ENCODE results near the gene TCEA3.

TCEA3 gene

DNA sequence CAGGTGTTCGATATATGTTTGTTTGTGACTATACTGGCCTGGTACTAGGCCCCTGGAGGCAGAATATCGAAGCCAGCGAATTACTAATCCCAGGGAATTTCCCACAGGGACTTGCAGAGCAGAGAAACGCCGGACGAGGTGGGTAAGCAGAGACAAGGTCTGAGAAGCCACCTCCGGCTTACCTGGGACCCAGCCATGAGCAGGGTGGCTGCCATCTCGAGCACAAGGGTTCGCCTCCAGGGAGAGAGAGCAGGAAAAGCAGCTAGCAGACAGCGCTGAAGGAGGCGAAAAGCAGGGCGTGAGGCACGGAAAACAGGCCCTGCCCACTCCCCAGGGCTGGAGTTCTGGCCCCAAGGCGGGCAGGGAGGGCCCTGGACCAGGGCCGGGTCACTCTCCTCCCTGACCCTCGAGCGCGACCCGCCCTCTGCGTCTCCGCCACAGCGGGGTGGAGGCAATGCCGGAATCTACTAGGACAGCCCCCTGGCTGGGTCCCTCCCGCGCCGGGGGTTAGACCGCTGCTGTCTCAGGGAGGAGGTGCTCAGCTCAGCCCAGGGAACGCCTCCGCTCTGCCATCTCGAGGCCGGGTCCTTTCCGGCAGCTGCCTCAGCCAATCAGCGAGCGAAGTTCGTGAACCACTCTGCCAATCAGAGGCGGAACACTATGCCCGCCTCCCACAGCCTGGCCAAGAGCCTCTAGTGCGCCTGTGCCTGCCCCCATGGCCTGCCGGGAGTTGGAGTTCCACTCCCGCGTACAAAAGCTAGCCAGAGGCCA is 56.6 kb downstream of the TCEA3 start:
- peak; percentile 97 for FAIRE-seq
- DNase-seq (ENCODE audit: insufficient read length, low spot score), result peak; percentile 98
- no peak for TF ChIP-seq PAX5 (IDR thresholded peaks at IDR 0.05; ENCODE audit: insufficient read depth, low read length, severe bottlenecking)
- TF ChIP-seq POU2F2 (IDR thresholded peaks at IDR 0.05; ENCODE audit: low read depth, low read length), result 0 out of 2 replicates have a peak, but pooled peaks have one; percentile 9
- peak; percentile 46; the same call in 1 of the 2 replicates for TF ChIP-seq POLR2A (IDR thresholded peaks at IDR 0.05; ENCODE audit: low read depth, low read length)
- no peak for TF ChIP-seq TAF1 (IDR thresholded peaks at IDR 0.05; ENCODE audit: low read depth, low read length)
- TF ChIP-seq SPI1 (IDR thresholded peaks at IDR 0.05; ENCODE audit: low read depth, low read length), result no peak
- peak; percentile 58; the same call in 1 of the 2 replicates for TF ChIP-seq POLR2AphosphoS5 (IDR thresholded peaks at IDR 0.05; ENCODE audit: low read depth, low read length)

DNA sequence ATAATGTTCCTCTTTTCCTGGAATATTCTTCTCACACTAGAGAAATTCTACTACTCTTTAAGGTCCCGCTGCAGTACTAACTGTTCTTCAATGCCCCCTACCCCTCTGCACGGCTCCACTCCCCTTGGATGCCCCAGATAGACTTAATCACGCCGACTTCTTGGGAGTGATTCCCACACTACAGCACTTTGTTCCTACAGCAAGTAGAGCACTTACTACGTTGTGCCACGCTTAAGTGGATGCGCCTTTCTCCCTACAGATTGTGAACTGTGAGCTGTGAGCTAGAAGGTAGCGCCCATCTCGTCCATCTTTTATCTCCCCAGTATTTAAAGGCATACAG is 57.1 kb downstream of the TCEA3 start:
- peak; percentile 47 for FAIRE-seq
- DNase-seq (ENCODE audit: insufficient read length, low spot score), result no peak
- TF ChIP-seq POU2F2 (IDR thresholded peaks at IDR 0.05; ENCODE audit: low read depth, low read length) (no peak), TAF1 (IDR thresholded peaks at IDR 0.05; ENCODE audit: low read depth, low read length) (no peak), SPI1 (IDR thresholded peaks at IDR 0.05; ENCODE audit: low read depth, low read length) (no peak), POLR2A (IDR thresholded peaks at IDR 0.05; ENCODE audit: low read depth, low read length) (no peak), PAX5 (IDR thresholded peaks at IDR 0.05; ENCODE audit: insufficient read depth, low read length, severe bottlenecking) (no peak), POLR2AphosphoS5 (IDR thresholded peaks at IDR 0.05; ENCODE audit: low read depth, low read length) (no peak)

DNA sequence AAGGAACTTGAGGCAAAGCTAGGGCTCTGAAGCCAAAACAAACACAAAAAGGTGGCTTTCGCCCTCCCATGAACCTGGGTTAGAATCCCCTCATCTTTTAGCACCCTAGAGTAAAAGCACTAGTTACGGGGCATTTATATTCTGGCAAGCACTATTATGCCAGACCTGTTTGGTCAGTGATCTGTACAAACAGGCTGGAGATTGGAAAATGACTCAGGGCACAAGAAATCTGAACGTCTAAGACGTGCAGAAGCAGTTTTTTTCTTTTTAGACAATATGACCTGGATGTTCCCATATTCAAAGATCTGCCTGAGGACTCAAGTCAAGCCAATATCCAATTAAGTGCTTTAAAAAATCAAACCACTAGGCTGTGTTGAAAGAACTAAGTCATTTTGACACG is 58.0 kb downstream of the TCEA3 start:
- no peak for DNase-seq (ENCODE audit: insufficient read length, low spot score)
- FAIRE-seq, result no peak
- TF ChIP-seq TAF1 (IDR thresholded peaks at IDR 0.05; ENCODE audit: low read depth, low read length) (no peak), POLR2AphosphoS5 (IDR thresholded peaks at IDR 0.05; ENCODE audit: low read depth, low read length) (no peak), SPI1 (IDR thresholded peaks at IDR 0.05; ENCODE audit: low read depth, low read length) (no peak), PAX5 (IDR thresholded peaks at IDR 0.05; ENCODE audit: insufficient read depth, low read length, severe bottlenecking) (no peak), POU2F2 (IDR thresholded peaks at IDR 0.05; ENCODE audit: low read depth, low read length) (no peak), POLR2A (IDR thresholded peaks at IDR 0.05; ENCODE audit: low read depth, low read length) (no peak)

DNA sequence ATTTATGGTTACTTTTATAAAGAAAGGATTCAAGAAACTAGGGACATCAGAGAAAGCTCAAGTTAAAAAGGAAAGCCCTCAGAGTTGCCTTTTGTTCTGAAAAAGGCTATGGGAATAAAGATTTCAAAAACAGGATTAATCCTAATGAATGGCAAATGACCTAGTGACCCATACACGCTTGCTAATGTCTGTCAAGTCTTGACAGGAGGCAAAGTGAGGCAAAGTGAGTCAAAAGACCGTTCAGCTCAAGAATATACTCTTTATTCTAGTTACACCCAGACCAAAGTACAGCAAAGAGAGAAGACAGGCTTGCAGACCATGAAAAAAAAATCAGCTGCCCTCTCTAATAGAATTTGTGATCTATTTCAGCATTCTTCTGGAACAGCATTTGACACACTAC is 58.4 kb downstream of the TCEA3 start:
- no peak for FAIRE-seq
- no peak for DNase-seq (ENCODE audit: insufficient read length, low spot score)
- no peak for TF ChIP-seq SPI1 (IDR thresholded peaks at IDR 0.05; ENCODE audit: low read depth, low read length)
- no peak for TF ChIP-seq TAF1 (IDR thresholded peaks at IDR 0.05; ENCODE audit: low read depth, low read length)
- TF ChIP-seq PAX5 (IDR thresholded peaks at IDR 0.05; ENCODE audit: insufficient read depth, low read length, severe bottlenecking), result no peak
- TF ChIP-seq POLR2AphosphoS5 (IDR thresholded peaks at IDR 0.05; ENCODE audit: low read depth, low read length), result no peak
- TF ChIP-seq POLR2A (IDR thresholded peaks at IDR 0.05; ENCODE audit: low read depth, low read length), result no peak
- TF ChIP-seq POU2F2 (IDR thresholded peaks at IDR 0.05; ENCODE audit: low read depth, low read length), result no peak

DNA sequence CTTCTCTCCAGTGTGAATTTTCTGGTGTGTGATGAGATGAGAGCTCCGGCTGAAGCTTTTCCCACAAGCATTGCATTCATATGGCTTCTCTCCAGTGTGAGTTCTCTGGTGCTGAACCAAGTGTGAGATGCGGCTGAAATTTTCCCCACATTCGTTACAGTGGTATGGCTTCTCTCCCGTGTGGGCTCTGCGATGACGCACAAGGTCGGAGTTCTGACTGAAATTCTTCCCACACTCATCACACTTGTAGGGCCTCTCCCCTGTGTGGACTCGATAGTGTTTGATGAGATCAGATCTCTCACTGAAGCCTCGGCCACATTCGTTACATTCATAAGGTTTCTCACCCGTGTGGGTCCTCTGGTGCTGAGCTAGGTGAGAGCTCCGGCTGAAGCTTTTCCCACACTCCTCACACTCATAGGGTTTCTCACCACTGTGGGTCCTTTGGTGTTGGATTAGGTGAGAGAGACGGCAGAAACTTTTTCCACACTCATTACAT is 62.3 kb downstream of the TCEA3 start:
- DNase-seq (ENCODE audit: insufficient read length, low spot score) (no peak), FAIRE-seq (no peak)
- TF ChIP-seq TAF1 (IDR thresholded peaks at IDR 0.05; ENCODE audit: low read depth, low read length), result no peak
- TF ChIP-seq POLR2AphosphoS5 (IDR thresholded peaks at IDR 0.05; ENCODE audit: low read depth, low read length), result no peak
- no peak for TF ChIP-seq SPI1 (IDR thresholded peaks at IDR 0.05; ENCODE audit: low read depth, low read length)
- no peak for TF ChIP-seq PAX5 (IDR thresholded peaks at IDR 0.05; ENCODE audit: insufficient read depth, low read length, severe bottlenecking)
- no peak for TF ChIP-seq POU2F2 (IDR thresholded peaks at IDR 0.05; ENCODE audit: low read depth, low read length)
- TF ChIP-seq POLR2A (IDR thresholded peaks at IDR 0.05; ENCODE audit: low read depth, low read length), result no peak

DNA sequence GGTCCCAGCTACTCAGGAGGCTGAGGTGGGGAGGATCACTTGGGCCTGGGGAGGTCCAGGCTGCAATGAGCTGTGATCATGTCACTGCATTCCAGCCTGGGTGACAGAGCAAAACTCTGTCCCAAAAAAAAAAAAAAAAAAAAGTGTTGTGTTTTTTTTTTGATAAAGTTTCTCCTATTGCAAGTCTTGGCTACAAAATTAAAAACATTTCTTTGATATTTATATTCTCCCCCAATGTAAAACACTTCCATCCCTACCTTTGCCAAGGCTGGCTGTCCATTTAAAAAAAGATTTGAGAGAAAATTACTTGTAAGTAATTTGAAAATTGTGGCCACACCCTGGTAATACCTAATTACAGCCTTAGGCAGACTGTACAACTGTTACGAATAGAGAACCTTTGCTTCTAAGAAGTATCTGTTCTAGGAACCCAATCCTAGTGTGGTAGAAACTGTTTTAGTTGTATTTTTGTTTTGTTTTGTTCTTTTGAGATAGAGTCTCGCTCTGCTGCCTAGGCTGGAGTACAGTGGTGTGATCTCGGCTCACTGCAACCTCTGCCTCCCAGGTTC is 66.2 kb downstream of the TCEA3 start:
- no peak for DNase-seq (ENCODE audit: insufficient read length, low spot score)
- TF ChIP-seq POLR2AphosphoS5 (IDR thresholded peaks at IDR 0.05; ENCODE audit: low read depth, low read length) (no peak), POU2F2 (IDR thresholded peaks at IDR 0.05; ENCODE audit: low read depth, low read length) (no peak), SPI1 (IDR thresholded peaks at IDR 0.05; ENCODE audit: low read depth, low read length) (no peak), POLR2A (IDR thresholded peaks at IDR 0.05; ENCODE audit: low read depth, low read length) (no peak), TAF1 (IDR thresholded peaks at IDR 0.05; ENCODE audit: low read depth, low read length) (no peak), PAX5 (IDR thresholded peaks at IDR 0.05; ENCODE audit: insufficient read depth, low read length, severe bottlenecking) (no peak)
- no peak for FAIRE-seq

DNA sequence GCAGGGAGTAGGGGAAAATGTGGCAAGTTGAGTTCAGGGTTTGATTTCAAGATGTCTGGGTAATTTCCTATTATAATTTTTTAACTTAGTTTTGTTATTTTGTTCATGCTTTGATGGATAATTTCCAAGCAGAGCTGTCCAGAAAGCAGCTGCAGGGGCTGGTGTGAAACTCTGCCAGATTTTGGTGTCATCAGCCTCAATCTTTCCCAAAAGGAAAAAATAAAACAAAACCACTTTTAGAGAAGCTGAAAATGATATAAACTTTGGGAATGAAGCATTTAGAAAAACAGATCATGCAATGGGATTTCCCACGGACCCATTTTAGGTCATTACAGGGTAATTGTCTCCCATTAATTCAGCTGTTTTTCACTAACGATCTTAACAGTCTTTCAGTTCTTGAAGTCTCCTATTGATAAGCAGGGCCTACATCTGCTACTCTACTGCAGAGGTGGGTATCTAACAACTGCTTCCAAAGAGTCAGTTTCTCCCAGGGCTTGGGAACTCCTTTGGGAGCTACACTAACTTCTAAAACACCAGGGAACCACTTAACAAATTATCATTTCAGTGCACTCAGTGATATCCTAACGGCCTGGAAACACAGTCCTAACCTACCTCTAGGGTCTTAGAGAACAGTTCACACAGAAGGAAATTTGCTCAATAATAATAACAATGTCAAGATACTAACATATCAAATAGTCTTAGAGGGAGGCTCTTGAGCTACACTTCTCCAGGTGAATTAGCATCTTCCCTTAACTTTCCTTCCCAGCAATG is 67.2 kb downstream of the TCEA3 start:
- TF ChIP-seq POU2F2 (IDR thresholded peaks at IDR 0.05; ENCODE audit: low read depth, low read length) (no peak), POLR2AphosphoS5 (IDR thresholded peaks at IDR 0.05; ENCODE audit: low read depth, low read length) (no peak), POLR2A (IDR thresholded peaks at IDR 0.05; ENCODE audit: low read depth, low read length) (no peak), PAX5 (IDR thresholded peaks at IDR 0.05; ENCODE audit: insufficient read depth, low read length, severe bottlenecking) (no peak), TAF1 (IDR thresholded peaks at IDR 0.05; ENCODE audit: low read depth, low read length) (no peak), SPI1 (IDR thresholded peaks at IDR 0.05; ENCODE audit: low read depth, low read length) (no peak)
- DNase-seq (ENCODE audit: insufficient read length, low spot score) (no peak), FAIRE-seq (no peak)

DNA sequence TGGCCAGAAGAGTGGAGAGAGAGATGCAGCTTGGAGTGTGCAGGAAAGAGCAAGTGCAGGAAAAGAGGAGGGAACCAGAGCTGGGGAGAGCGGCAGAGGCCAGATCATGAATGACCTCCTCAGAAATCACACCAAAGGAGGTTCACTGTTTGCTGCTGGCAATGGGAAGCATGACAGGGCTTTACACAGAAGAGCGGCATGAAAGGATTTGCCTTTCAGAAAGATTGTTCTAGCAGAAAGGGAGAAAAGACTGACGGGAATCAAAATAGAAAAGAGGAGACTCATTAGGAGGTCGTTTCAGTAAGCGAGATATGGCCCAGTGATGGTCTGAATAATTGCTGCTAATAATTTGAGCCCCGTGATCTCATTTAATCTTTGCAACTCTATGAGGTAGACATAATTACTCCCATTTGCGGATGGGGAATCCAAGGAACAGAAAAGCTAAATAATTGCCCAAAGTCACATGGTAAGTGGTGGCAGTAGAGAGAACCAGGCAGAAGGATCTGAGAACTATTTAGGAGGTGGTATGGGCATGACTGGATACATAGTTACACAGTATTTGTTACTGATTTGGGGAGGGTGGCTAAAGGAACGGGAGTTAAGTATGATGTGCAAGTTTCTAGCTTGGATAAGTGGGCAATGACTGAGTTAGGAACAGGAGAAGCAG is 67.9 kb downstream of the TCEA3 start:
- no peak for FAIRE-seq
- DNase-seq (ENCODE audit: insufficient read length, low spot score), result no peak
- TF ChIP-seq SPI1 (IDR thresholded peaks at IDR 0.05; ENCODE audit: low read depth, low read length), result no peak
- TF ChIP-seq POLR2A (IDR thresholded peaks at IDR 0.05; ENCODE audit: low read depth, low read length), result no peak
- TF ChIP-seq POLR2AphosphoS5 (IDR thresholded peaks at IDR 0.05; ENCODE audit: low read depth, low read length), result no peak
- TF ChIP-seq TAF1 (IDR thresholded peaks at IDR 0.05; ENCODE audit: low read depth, low read length), result no peak
- TF ChIP-seq POU2F2 (IDR thresholded peaks at IDR 0.05; ENCODE audit: low read depth, low read length), result no peak
- no peak for TF ChIP-seq PAX5 (IDR thresholded peaks at IDR 0.05; ENCODE audit: insufficient read depth, low read length, severe bottlenecking)

All from GM12891 (cell line).